Neural cell (in vitro differentiated cells): Measurements from ENCODE around the gene MBD3L5. TPM values are rescaled to one million over a fixed set of nuclear protein-coding genes. Genes with fewer than 3 reads are reported as not detected.
"Not testable (repeated sequence)": the region's sequence is repeated elsewhere in the genome, so short reads cannot be mapped to it uniquely, and the experiment has no call there.

Source experiments
- H2AFZ ChIP-seq: fragments of 200-600, 300-800 bp; sonication (generic), shearing (Covaris generic); 2 replicates; pipeline ENCODE4 v1.6.0; 2014; ENCODE audit warnings: low read depth, mild to moderate bottlenecking, antibody characterized with exemption, low read length, moderate library complexity
- H3F3A ChIP-seq: fragments of 200-600 bp; shearing (Covaris generic); 2 replicates; pipeline ENCODE4 v1.6.1; 2016; ENCODE audit warnings: mild to moderate bottlenecking, moderate library complexity, mixed read lengths, antibody characterized with exemption, low read length; ENCODE audit not compliant: insufficient read depth, poor library complexity, severe bottlenecking
- H3K27ac ChIP-seq: fragments of 200-600, 300-800 bp; sonication (generic), shearing (Covaris generic); 2 replicates; pipeline ENCODE4 v1.5.1; 2014; ENCODE audit warnings: mild to moderate bottlenecking, low read length, moderate library complexity
- H3K27me3 ChIP-seq: fragments of 300-800, 200-600 bp; sonication (generic), shearing (Covaris generic); 2 replicates; pipeline ENCODE4 v1.6.0; 2014; ENCODE audit warnings: mild to moderate bottlenecking, low read depth, low read length, moderate library complexity; ENCODE audit not compliant: insufficient read depth
- H3K36me3 ChIP-seq: fragments of 300-800, 200-600 bp; sonication (generic), shearing (Covaris generic); 2 replicates; pipeline ENCODE4 v1.5.1; 2014; ENCODE audit warnings: mild to moderate bottlenecking, antibody characterized with exemption, low read length, moderate library complexity; ENCODE audit not compliant: insufficient read depth
- H3K4me2 ChIP-seq: fragments of 300-800, 200-600 bp; sonication (generic), shearing (Covaris generic); 2 replicates; pipeline ENCODE4 v1.6.0; 2014; ENCODE audit warnings: mild to moderate bottlenecking, low read length
- H3K4me3 ChIP-seq: fragments of 300-800, 200-600 bp; sonication (generic), shearing (Covaris generic); 2 replicates; pipeline ENCODE4 v1.5.1; 2014; ENCODE audit warnings: mild to moderate bottlenecking, low read length, moderate library complexity
- H3K79me2 ChIP-seq: fragments of 200-600 bp; shearing (Covaris generic); replicated peaks from 2 replicates; pipeline ENCODE4 v1.6.0; 2014; ENCODE audit warnings: mild to moderate bottlenecking, low read length, moderate library complexity; ENCODE audit not compliant: insufficient read depth
- H3K9ac ChIP-seq: fragments of 300-800, 200-600 bp; sonication (generic), shearing (Covaris generic); 2 replicates; pipeline ENCODE4 v1.6.1; 2016; ENCODE audit warnings: mild to moderate bottlenecking, low read length, mixed read lengths
- H3K9me2 ChIP-seq: fragments of 200-600 bp; shearing (Covaris generic); 2 replicates; pipeline ENCODE4 v1.6.1; 2016; ENCODE audit warnings: mild to moderate bottlenecking, low read length, mixed read lengths; ENCODE audit not compliant: insufficient read depth
- H3K9me3 ChIP-seq: fragments of 200-600, 300-800 bp; sonication (generic), shearing (Covaris generic); 2 replicates; pipeline ENCODE4 v1.6.1; 2016; ENCODE audit warnings: mild to moderate bottlenecking, mixed run types, low read length, moderate library complexity, mixed read lengths
- H4K20me1 ChIP-seq: fragments of 200-600 bp; shearing (Covaris generic); 2 replicates; pipeline ENCODE4 v1.6.1; 2016; ENCODE audit warnings: mild to moderate bottlenecking, mixed run types; ENCODE audit not compliant: insufficient read depth
- EP300 ChIP-seq: fragments of 450-650 bp; conservative IDR thresholded peaks from 2 replicates; pipeline ENCODE4 v1.6.1; 2014; ENCODE audit warnings: antibody characterized with exemption, mild to moderate bottlenecking, moderate library complexity; ENCODE audit not compliant: poor library complexity, severe bottlenecking
- EZH2 ChIP-seq: fragments of 200-600, 300-800 bp; shearing (Covaris generic), sonication (generic); IDR thresholded peaks from 2 replicates; pipeline ENCODE4 v1.6.1; 2014; ENCODE audit warnings: antibody characterized with exemption, low read length, borderline replicate concordance, mild to moderate bottlenecking; ENCODE audit not compliant: insufficient read depth, poor library complexity, severe bottlenecking
- MXI1 ChIP-seq: fragments of 450-650 bp; conservative IDR thresholded peaks from 2 replicates; pipeline ENCODE4 v1.6.1; 2014; ENCODE audit warnings: antibody characterized with exemption, mild to moderate bottlenecking; ENCODE audit not compliant: poor library complexity, severe bottlenecking
- POLR2AphosphoS5 ChIP-seq: IDR thresholded peaks from 2 replicates; pipeline ENCODE4 v1.6.1; 2012
- RAD21 ChIP-seq: fragments of 450-650 bp; conservative IDR thresholded peaks from 2 replicates; pipeline ENCODE4 v1.6.1; 2014; ENCODE audit warnings: antibody characterized with exemption, mild to moderate bottlenecking, moderate library complexity
- SMC3 ChIP-seq: fragments of 450-650 bp; conservative IDR thresholded peaks from 2 replicates; pipeline ENCODE4 v1.6.1; 2014; ENCODE audit warnings: antibody characterized with exemption, mild to moderate bottlenecking, moderate library complexity; ENCODE audit not compliant: poor library complexity
- TAF1 ChIP-seq: IDR thresholded peaks from 2 replicates; pipeline ENCODE4 v1.6.1; 2012; ENCODE audit warnings: low read depth
- polyA plus RNA-seq: library from polyadenylated mRNA; depleted of rRNA; stranded (reverse); fragments of >200 nt; gene quantifications from 2 replicates; pipeline ENCODE4 v1.2.3, GENCODE V29; 2014
- TF ChIP-seq, protein P1 (sequence below): fragments of 450-650 bp; IDR thresholded peaks from 2 replicates; pipeline ENCODE4 v1.5.1; 2014; ENCODE audit warnings: antibody characterized with exemption, mild to moderate bottlenecking, moderate library complexity; ENCODE audit not compliant: poor library complexity, severe bottlenecking
- TF ChIP-seq, protein P2 (sequence below): IDR thresholded peaks from 2 replicates; pipeline ENCODE4 v1.6.1; 2012; ENCODE audit warnings: borderline replicate concordance

Gene MBD3L5
- polyA plus RNA-seq, 1 donor from 2014 or later, result not detected

DNA sequence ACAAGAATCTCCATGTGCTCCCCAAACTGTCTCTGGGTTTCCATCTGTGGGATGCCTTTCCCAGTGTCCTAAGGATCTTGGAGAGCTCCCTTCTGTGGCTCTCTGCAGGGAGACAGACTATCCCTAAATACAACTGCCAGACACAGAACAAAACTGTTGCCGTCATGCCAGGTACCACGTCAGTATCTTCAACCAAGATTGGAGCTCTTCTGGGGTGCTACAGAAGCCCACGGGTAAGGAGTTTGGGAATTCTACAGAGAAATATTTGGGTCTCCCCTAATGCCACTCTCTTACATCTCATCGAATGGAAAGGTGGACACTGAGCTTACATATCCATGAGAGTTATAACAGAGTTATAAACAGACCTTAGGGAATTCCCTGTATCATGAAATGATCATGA is 33.0 kb downstream of the MBD3L5 start:
- Histone ChIP-seq H3K9me2 (no peaks in the 10 kb centered on the region), H3K4me3 (no peak overlapping the region), H3K9ac (no peak overlapping the region), H3K79me2 (no peaks in the 10 kb centered on the region), H2AFZ (no peak overlapping the region), H4K20me1 (no peaks in the 10 kb centered on the region), H3K27ac (no peak overlapping the region), H3K27me3 (no peaks in the 10 kb centered on the region), H3K4me2 (no peak overlapping the region), H3K36me3 (no peaks in the 10 kb centered on the region), H3F3A (no peaks in the 10 kb centered on the region), H3K9me3 (no peaks in the 10 kb centered on the region)
- TF ChIP-seq SMC3, result no peak
- TF ChIP-seq EZH2, result no peak
- TF ChIP-seq MXI1, result no peak
- no peak for TF ChIP-seq RAD21
- no peak for TF ChIP-seq POLR2AphosphoS5
- TF ChIP-seq, protein P1, sequence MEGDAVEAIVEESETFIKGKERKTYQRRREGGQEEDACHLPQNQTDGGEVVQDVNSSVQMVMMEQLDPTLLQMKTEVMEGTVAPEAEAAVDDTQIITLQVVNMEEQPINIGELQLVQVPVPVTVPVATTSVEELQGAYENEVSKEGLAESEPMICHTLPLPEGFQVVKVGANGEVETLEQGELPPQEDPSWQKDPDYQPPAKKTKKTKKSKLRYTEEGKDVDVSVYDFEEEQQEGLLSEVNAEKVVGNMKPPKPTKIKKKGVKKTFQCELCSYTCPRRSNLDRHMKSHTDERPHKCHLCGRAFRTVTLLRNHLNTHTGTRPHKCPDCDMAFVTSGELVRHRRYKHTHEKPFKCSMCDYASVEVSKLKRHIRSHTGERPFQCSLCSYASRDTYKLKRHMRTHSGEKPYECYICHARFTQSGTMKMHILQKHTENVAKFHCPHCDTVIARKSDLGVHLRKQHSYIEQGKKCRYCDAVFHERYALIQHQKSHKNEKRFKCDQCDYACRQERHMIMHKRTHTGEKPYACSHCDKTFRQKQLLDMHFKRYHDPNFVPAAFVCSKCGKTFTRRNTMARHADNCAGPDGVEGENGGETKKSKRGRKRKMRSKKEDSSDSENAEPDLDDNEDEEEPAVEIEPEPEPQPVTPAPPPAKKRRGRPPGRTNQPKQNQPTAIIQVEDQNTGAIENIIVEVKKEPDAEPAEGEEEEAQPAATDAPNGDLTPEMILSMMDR, result no peak
- no peak for TF ChIP-seq TAF1
- TF ChIP-seq, protein P2, sequence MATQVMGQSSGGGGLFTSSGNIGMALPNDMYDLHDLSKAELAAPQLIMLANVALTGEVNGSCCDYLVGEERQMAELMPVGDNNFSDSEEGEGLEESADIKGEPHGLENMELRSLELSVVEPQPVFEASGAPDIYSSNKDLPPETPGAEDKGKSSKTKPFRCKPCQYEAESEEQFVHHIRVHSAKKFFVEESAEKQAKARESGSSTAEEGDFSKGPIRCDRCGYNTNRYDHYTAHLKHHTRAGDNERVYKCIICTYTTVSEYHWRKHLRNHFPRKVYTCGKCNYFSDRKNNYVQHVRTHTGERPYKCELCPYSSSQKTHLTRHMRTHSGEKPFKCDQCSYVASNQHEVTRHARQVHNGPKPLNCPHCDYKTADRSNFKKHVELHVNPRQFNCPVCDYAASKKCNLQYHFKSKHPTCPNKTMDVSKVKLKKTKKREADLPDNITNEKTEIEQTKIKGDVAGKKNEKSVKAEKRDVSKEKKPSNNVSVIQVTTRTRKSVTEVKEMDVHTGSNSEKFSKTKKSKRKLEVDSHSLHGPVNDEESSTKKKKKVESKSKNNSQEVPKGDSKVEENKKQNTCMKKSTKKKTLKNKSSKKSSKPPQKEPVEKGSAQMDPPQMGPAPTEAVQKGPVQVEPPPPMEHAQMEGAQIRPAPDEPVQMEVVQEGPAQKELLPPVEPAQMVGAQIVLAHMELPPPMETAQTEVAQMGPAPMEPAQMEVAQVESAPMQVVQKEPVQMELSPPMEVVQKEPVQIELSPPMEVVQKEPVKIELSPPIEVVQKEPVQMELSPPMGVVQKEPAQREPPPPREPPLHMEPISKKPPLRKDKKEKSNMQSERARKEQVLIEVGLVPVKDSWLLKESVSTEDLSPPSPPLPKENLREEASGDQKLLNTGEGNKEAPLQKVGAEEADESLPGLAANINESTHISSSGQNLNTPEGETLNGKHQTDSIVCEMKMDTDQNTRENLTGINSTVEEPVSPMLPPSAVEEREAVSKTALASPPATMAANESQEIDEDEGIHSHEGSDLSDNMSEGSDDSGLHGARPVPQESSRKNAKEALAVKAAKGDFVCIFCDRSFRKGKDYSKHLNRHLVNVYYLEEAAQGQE, result no peak
- no peak for TF ChIP-seq EP300

DNA sequence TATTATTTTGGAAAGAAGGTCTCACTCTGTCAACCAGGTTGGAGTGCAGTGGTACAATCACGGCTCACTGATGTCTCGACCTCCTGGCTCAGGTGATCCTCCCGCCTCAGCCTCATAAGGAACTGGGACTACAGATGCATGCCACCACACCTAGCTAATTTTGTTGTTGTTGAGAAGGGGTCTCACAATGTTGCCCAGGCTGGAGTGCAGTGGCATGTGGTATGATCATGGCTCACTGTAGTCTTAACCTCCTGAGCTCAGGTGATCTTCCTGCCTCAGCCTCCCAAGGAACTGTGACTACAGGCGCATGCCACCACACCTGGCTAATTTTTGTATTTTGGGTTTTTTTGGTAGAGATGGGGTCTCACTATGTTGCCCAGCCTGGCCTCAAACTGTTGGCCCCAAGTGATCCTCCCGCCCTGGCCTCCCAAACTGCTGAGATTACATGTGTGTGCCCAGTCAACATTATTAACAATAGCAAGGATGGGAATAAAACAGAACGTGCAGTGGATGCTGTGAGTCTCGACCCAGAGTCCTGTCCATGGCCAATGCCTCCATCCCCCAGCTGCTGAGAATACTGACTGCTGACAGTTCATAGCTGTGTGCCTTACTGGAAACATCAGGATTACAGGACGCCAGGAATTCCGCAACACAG is 33.5 kb downstream of the MBD3L5 start:
- TF ChIP-seq RAD21, result no peak
- TF ChIP-seq EZH2, result no peak
- TF ChIP-seq POLR2AphosphoS5, result no peak
- TF ChIP-seq, protein P2, result no peak
- TF ChIP-seq EP300, result no peak
- no peak for TF ChIP-seq SMC3
- Histone ChIP-seq H3K4me2 (no peak overlapping the region), H3K36me3 (no peaks in the 10 kb centered on the region), H4K20me1 (no peaks in the 10 kb centered on the region), H3K27ac (no peak overlapping the region), H3F3A (no peaks in the 10 kb centered on the region), H3K9me2 (no peaks in the 10 kb centered on the region), H3K27me3 (no peaks in the 10 kb centered on the region), H3K9ac (no peak overlapping the region), H3K79me2 (no peaks in the 10 kb centered on the region), H2AFZ (no peak overlapping the region), H3K9me3 (no peaks in the 10 kb centered on the region), H3K4me3 (no peak overlapping the region)

DNA sequence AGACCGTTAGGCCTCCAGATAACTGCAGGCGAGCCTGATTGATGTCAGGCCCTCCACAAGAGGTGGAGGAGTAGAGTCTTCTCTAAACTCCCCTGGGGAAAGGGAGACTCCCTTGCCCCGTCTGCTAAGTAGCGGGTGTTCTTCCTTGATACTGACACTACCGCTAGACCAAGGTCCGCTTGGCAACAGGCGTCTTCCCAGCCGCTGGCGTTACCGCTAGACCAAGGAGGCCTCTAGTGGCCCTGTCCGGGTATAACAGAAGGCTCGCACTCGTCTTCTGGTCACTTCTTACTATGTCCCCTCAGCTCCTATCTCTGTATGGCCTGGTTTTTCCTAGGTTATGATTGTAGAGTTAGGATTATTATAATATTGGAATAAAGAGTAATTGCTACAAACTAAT is 36.7 kb downstream of the MBD3L5 start:
- H3K9ac ChIP-seq, H3K27ac ChIP-seq, H3K27me3 ChIP-seq, H3K4me2 ChIP-seq, H3F3A ChIP-seq, H3K9me2 ChIP-seq, H3K4me3 ChIP-seq, H4K20me1 ChIP-seq, H3K36me3 ChIP-seq, H3K79me2 ChIP-seq, H2AFZ ChIP-seq, H3K9me3 ChIP-seq: not testable (repeated sequence)
